Measurements from ENCODE around the gene FNIP1.
"Not testable (repeated sequence)": the region's sequence is repeated elsewhere in the genome, so short reads cannot be mapped to it uniquely, and the experiment has no call there.

DNA sequence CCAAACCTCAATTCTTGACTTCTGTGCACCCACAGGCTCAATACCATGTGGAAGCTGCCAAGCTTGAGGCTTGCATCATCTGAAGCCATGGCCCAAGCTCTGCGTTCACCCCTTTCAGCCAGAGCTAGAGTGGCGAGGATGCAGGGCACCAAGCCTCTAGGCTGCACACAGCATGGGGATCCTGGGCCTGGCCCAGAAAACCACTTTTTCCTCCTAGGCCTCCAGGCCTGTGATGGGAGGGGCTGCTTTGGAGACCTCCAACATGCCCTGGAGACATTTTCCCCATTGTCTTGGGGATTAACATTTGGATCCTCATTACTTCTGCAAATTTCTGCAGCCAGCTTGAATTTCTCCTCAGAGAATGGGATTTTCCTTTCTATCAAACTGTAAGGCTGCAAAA lies 35.9 kb upstream of the FNIP1 start:
- TF ChIP-seq, protein P1, sequence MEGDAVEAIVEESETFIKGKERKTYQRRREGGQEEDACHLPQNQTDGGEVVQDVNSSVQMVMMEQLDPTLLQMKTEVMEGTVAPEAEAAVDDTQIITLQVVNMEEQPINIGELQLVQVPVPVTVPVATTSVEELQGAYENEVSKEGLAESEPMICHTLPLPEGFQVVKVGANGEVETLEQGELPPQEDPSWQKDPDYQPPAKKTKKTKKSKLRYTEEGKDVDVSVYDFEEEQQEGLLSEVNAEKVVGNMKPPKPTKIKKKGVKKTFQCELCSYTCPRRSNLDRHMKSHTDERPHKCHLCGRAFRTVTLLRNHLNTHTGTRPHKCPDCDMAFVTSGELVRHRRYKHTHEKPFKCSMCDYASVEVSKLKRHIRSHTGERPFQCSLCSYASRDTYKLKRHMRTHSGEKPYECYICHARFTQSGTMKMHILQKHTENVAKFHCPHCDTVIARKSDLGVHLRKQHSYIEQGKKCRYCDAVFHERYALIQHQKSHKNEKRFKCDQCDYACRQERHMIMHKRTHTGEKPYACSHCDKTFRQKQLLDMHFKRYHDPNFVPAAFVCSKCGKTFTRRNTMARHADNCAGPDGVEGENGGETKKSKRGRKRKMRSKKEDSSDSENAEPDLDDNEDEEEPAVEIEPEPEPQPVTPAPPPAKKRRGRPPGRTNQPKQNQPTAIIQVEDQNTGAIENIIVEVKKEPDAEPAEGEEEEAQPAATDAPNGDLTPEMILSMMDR (conservative IDR thresholded peaks at IDR 0.05; ENCODE audit: low read length): not testable (repeated sequence)
- not testable (repeated sequence) for TF ChIP-seq EZH2phosphoT487 (IDR thresholded peaks at IDR 0.05; ENCODE audit: borderline replicate concordance)

Data from Loucy (cell line).